GM12878 (cell line): ENCODE results near the gene BCAS3. TPM values are rescaled to one million over a fixed set of nuclear protein-coding genes. Genes with fewer than 3 reads are reported as not detected.

ENCODE experiments used
- ATAC-seq: fragments of 200-7000 bp; cut with Tn5 transposase; 3 replicates; pipeline ENCODE4 v1.9.1; 2020; ENCODE audit warnings: mild to moderate bottlenecking, moderate library complexity
- BruUV-seq: library from RNA; stranded (reverse); fragments of 400-500 nt; replicated peaks from 2 replicates; lab custom pipeline; 2021; lab: Mats Ljungman, UMichigan
- CTCF ChIA-PET: fragments of 300-600 bp; sonication (Branson Sonifier 250); formaldehyde crosslinking; extraction: SDS; loops from one replicate; lab custom pipeline; 2021; ENCODE audit warnings: inconsistent platforms; lab: Yijun Ruan, JAX
- POLR2A ChIA-PET: fragments of 350-600 bp; formaldehyde crosslinking; extraction: SDS; loops from one replicate; lab custom pipeline; 2021; ENCODE audit warnings: inconsistent platforms; lab: Charles Lee
- RAD21 ChIA-PET: fragments of 300-600 bp; sonication (Branson Sonifier 250); formaldehyde crosslinking; loops from one replicate; lab custom pipeline; 2023; ENCODE audit warnings: antibody characterized with exemption; ENCODE audit not compliant: unreplicated experiment; lab: Charles Lee
- SMC1A ChIA-PET: fragments of 300-600 bp; sonication (Branson Sonifier 250); formaldehyde crosslinking; loops from one replicate; lab custom pipeline; 2023; ENCODE audit not compliant: unreplicated experiment, uncharacterized antibody; lab: Charles Lee
- DNase-seq: peaks from one replicate; pipeline ENCODE4 v3.0.0-alpha.2; 2011; ENCODE audit warnings: low read depth, low spot score
- FAIRE-seq: peaks from 3 replicates; lab custom pipeline; 2011; peaks lifted over from hg19 to GRCh38; lab: Jason Lieb, UNC
- H2AFZ ChIP-seq: 2 replicates; pipeline ENCODE4 v1.6.0; 2011; ENCODE audit warnings: low read depth, low read length, control low read depth; ENCODE audit not compliant: control insufficient read depth
- H3K27ac ChIP-seq: 2 replicates; pipeline ENCODE4 v1.5.1; 2011; ENCODE audit warnings: control low read depth; ENCODE audit not compliant: control insufficient read depth, insufficient read depth
- H3K27me3 ChIP-seq, 2 experiments: replicated peaks in 1 of 2; 2 replicates each; pipeline versions ENCODE4 v1.6.0 to v1.6.1; 2011; ENCODE audit warnings: low read length in 1 of 2; ENCODE audit not compliant: control insufficient read depth in 2 of 2, insufficient read depth in 2 of 2
- H3K36me3 ChIP-seq, 2 experiments: 2 replicates each; pipeline ENCODE4 v1.5.1; 2011; ENCODE audit warnings: low read length in 1 of 2; ENCODE audit not compliant: control insufficient read depth in 2 of 2, insufficient read depth in 2 of 2
- H3K4me1 ChIP-seq: 2 replicates; pipeline ENCODE4 v1.6.1; 2011; ENCODE audit warnings: mild to moderate bottlenecking, low read length, moderate library complexity, mixed read lengths; ENCODE audit not compliant: control insufficient read depth, insufficient read depth
- H3K4me2 ChIP-seq: 2 replicates; pipeline ENCODE4 v1.6.0; 2011; ENCODE audit warnings: control low read depth; ENCODE audit not compliant: control insufficient read depth, insufficient read depth
- H3K4me3 ChIP-seq: fragments of 200-600 bp; sonication (generic); 2 replicates; pipeline ENCODE4 v1.5.1; 2016
- H3K79me2 ChIP-seq: 2 replicates; pipeline ENCODE4 v1.6.0; 2011; ENCODE audit warnings: low read length; ENCODE audit not compliant: control insufficient read depth, insufficient read depth
- H3K9ac ChIP-seq: 2 replicates; pipeline ENCODE4 v1.8.0; 2011; ENCODE audit warnings: low read length, control low read depth, mixed read lengths; ENCODE audit not compliant: control insufficient read depth, insufficient read depth
- H3K9me3 ChIP-seq: replicated peaks from 3 replicates; pipeline ENCODE4 v1.5.1; 2011; ENCODE audit warnings: mild to moderate bottlenecking, low read length; ENCODE audit not compliant: control insufficient read depth, insufficient read depth
- H4K20me1 ChIP-seq: 2 replicates; pipeline ENCODE4 v1.6.0; 2011; ENCODE audit not compliant: control insufficient read depth, insufficient read depth
- CBFB ChIP-seq: IDR thresholded peaks from 2 replicates; pipeline ENCODE4 v1.6.1; 2016; ENCODE audit warnings: antibody characterized with exemption, low read depth
- CBX5 ChIP-seq: sonication (generic); IDR thresholded peaks from 2 replicates; pipeline ENCODE4 v1.6.1; 2016; ENCODE audit warnings: low read depth, moderate library complexity, mild to moderate bottlenecking, inconsistent platforms
- E2F8 ChIP-seq: fragments of 450-650 bp; IDR thresholded peaks from 2 replicates; pipeline ENCODE4 v1.6.1; 2018; ENCODE audit warnings: mild to moderate bottlenecking, low read depth, moderate library complexity; ENCODE audit not compliant: partially characterized antibody
- FOXM1 ChIP-seq: IDR thresholded peaks from 2 replicates; pipeline ENCODE4 v1.6.1; 2012; ENCODE audit warnings: low read depth, mild to moderate bottlenecking, inconsistent platforms, low read length, moderate library complexity
- GATAD2B ChIP-seq: fragments of 450-650 bp; conservative IDR thresholded peaks from 2 replicates; pipeline ENCODE4 v1.6.1; 2017; ENCODE audit warnings: low read depth, mild to moderate bottlenecking, moderate library complexity
- HDAC2 ChIP-seq: fragments of 200-600 bp; sonication (generic); IDR thresholded peaks from 2 replicates; pipeline ENCODE4 v1.6.1; 2017
- RCOR1 ChIP-seq: conservative IDR thresholded peaks from 2 replicates; pipeline ENCODE4 v1.6.1; 2012; ENCODE audit warnings: low read depth, low read length, improper control_type of control experiment
- REST ChIP-seq: IDR thresholded peaks from 2 replicates; pipeline ENCODE4 v1.6.1; 2012; ENCODE audit warnings: mild to moderate bottlenecking, low read depth, low read length
- ZNF384 ChIP-seq: IDR thresholded peaks from 2 replicates; pipeline ENCODE4 v1.6.1; 2012; ENCODE audit warnings: low read depth, mild to moderate bottlenecking, low read length, improper control_type of control experiment, borderline replicate concordance
- whole genome bisulfite sequencing: methylation state at CpG from one replicate; pipeline ENCODE4 v1.1.6; 2016; ENCODE audit warnings: low lambda C conversion rate; ENCODE audit not compliant: insufficient replicate concordance, insufficient coverage; ENCODE audit errors: missing lambda C conversion rate; 5-methylcytosine and 5-hydroxymethylcytosine counted together
- in situ Hi-C: fragments of 300-500 bp; cut with MboI; formaldehyde crosslinking; loops from 9 replicates; pipeline ENCODE4 v1.14.3; 2018; ENCODE audit warnings: mixed read lengths
- intact Hi-C: fragments of 100-400 bp; cut with micrococcal nuclease; formaldehyde crosslinking; loops from one replicate; pipeline ENCODE4 v1.14.2; 2022; ENCODE audit not compliant: unreplicated experiment
- polyA plus RNA-seq, 11 experiments: library from polyadenylated mRNA; depleted of rRNA in 4 of 11; unstranded in 6 of 11; stranded (reverse) in 5 of 11; fragments of >200 nt; fragmentation: Nextera tagmentation in 4 of 11; fragmentation: Illumina TruSeq in 1 of 11; extraction: Ambion mirVana in 4 of 11; extraction: Trizol in 1 of 11; gene quantifications; 1 replicate in 1 of 11; 2 replicates in 10 of 11; pipeline versions ENCODE4 v1.2.1 to v1.2.3, GENCODE V29; 2011 to 2016; ENCODE audit warnings: inconsistent platforms in 2 of 11, missing spikeins in 2 of 11, low read depth in 1 of 11
- total RNA-seq, 4 experiments: library from RNA; depleted of rRNA in 3 of 4; stranded (reverse); fragments of >200 nt in 3 of 4; fragmentation: Illumina TruSeq in 1 of 4; extraction: Trizol in 1 of 4; gene quantifications; 2 replicates each; pipeline versions ENCODE4 v1.2.1 to v1.2.3, GENCODE V29; 2013 to 2021

Gene BCAS3
- total and polyA plus RNA-seq, 10 of the 15 experiments (the other 5 are each of a cell fraction or from before 2014, with no cell fraction given): 2.1 to 11.0 (median 6.6) TPM

- POLR2A ChIA-PET: no interaction called here
- no peak for TF ChIP-seq REST
- TF ChIP-seq ZNF384: no peak
- no peak for TF ChIP-seq FOXM1
- no peak for TF ChIP-seq CBFB
- no peak for TF ChIP-seq E2F8
- no peak for TF ChIP-seq GATAD2B
- TF ChIP-seq RCOR1: no peak
- TF ChIP-seq HDAC2: no peak
- TF ChIP-seq CBX5: no peak
- in situ Hi-C loops (no loop called here), intact Hi-C loops (no loop called here)
- FAIRE-seq (no peak), ATAC-seq (no peak), DNase-seq (no peak)
- no peaks in the 10 kb centered on the region for H3K27me3 ChIP-seq
- CTCF ChIA-PET: no interaction called here
- no peak overlapping the region for H2AFZ ChIP-seq
- H3K4me3 ChIP-seq: no peak overlapping the region
- H3K27ac ChIP-seq: no peak overlapping the region
- no peaks in the 10 kb centered on the region for H3K79me2 ChIP-seq
- H3K4me1 ChIP-seq: no peaks in the 10 kb centered on the region
- H3K4me2 ChIP-seq: no peak overlapping the region
- H4K20me1 ChIP-seq: no peaks in the 10 kb centered on the region
- SMC1A ChIA-PET: no interaction called here
- RAD21 ChIA-PET: no interaction called here
- no peak overlapping the region for H3K9ac ChIP-seq
- H3K9me3 ChIP-seq: no peaks in the 10 kb centered on the region
- H3K36me3 ChIP-seq: no peaks in the 10 kb centered on the region
- no TSS peak for BruUV-seq
- WGBS: 58% methylated on average over 3 of the region's 4 CpGs
Measured at GRCh38 chr17:60819447-60820130, 141.9 kb downstream of the BCAS3 start.
